Activated naive CD4-positive, alpha-beta T cell treated with anti-CD3 and anti-CD28 coated beads, Interleukin-2, amount 50 U/mL, for 24 hours (primary cell): ENCODE measurements around the gene C2orf49.
A peak's percentile ranks its signal among the peaks of the same experiment; 100 is the strongest.

Experiments used
- H3K27ac Mint-ChIP-seq: one replicate; pipeline ENCODE4 v1.8.0; 2021; ENCODE audit warnings: mild to moderate bottlenecking, mixed read lengths
- H3K27me3 Mint-ChIP-seq: one replicate; pipeline ENCODE4 v1.8.0; 2021; ENCODE audit warnings: mixed read lengths
- H3K36me3 Mint-ChIP-seq: one replicate; pipeline ENCODE4 v1.8.0; 2021; ENCODE audit warnings: mixed read lengths
- H3K4me1 Mint-ChIP-seq: one replicate; pipeline ENCODE4 v1.8.0; 2021; ENCODE audit warnings: mixed read lengths
- H3K4me3 Mint-ChIP-seq: one replicate; pipeline ENCODE4 v1.8.0; 2021; ENCODE audit warnings: mild to moderate bottlenecking, mixed read lengths
- H3K9me3 Mint-ChIP-seq: one replicate; pipeline ENCODE4 v1.8.0; 2021; ENCODE audit warnings: mixed read lengths

Gene C2orf49

DNA sequence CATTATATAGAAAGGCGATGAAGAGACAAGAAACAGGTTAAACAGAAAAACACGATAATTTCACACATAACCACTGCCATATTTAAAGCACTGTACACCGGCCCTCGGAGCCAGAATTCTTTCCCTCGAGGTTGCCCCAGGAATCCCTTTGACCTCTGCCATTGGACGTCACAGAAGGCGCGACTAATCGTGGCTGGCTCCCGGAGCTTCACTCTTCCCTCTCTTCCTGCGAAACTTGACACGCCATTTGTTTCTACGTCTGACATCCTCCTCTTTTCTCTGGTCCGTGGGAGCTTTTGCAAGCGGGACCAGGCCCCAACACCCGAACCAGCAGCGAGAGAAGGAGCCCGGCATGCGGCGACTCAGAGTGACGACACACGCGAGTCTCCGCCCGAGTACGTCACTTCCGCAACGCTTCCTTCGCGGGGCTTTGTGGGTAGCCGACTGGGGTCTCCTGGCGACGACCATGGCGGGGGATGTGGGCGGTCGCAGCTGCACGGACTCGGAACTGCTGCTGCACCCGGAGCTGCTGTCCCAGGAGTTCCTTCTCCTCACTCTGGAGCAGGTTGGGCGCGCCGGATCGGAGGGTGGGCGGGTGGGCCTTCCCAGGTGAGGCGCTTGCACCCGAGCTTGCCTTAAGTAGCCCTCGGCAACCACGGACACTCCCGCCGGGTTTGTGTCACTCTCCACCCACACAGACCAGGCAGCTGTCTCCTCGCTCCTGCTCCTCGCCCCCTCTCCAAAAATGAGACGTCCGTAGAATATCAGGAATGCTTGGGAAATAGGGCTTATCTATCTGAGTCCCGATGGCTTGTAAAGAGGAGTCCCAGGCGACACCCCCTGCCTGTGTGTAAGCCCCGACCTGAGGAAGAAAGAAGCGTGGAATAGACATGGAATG lies at the start of gene C2orf49:
TSS of gene C2orf49 (plus strand) at position 419 of the 898 bp plus-strand sequence. CDS start at position 467, 48 bp downstream.
- Mint-ChIP-seq H3K4me3 (peak within 1 kb of the TSS; percentile 100), H3K9me3 (no peaks in the 10 kb centered on the region), H3K36me3 (peaks cover 4% of the 10 kb centered on the region)

DNA sequence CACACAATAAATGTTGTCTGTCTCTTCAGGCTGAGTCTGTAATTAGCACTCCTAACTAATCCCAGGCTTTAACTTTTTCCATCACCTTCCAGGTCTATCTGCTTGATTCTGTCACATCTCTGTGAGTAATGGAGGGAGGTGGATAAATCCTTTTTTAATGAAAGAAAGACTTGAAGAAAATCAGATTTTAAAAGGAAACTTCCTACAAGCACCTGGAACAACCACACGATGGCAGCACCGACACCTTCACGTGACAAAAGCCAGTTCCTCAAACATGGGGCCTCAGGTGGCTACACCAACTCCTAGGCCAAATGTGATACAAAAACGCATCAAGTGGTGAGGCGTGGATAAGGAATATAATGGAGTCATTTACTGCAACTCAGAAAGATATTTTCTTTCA lies 49.6 kb upstream of the C2orf49 start:
- no peaks in the 10 kb centered on the region for H3K9me3 Mint-ChIP-seq
- peaks cover 19% of the 10 kb centered on the region for H3K36me3 Mint-ChIP-seq
- no peak overlapping the region for H3K27ac Mint-ChIP-seq
- H3K4me3 Mint-ChIP-seq: no peak overlapping the region
- peaks cover 3% of the 10 kb centered on the region for H3K4me1 Mint-ChIP-seq
- H3K27me3 Mint-ChIP-seq: no peaks in the 10 kb centered on the region

More for the DNA sequence above, at the start of gene C2orf49:
- Mint-ChIP-seq H3K27ac (peak within 1 kb of the TSS; percentile 100), H3K27me3 (no peaks in the 10 kb centered on the region), H3K4me1 (peaks cover 45% of the 10 kb centered on the region)

GRCh38 chr2:105288133-105288532 lies 49.2 kb upstream of the C2orf49 start:
- H3K4me1 Mint-ChIP-seq: peaks cover 3% of the 10 kb centered on the region
- H3K36me3 Mint-ChIP-seq: peaks cover 20% of the 10 kb centered on the region
- no peaks in the 10 kb centered on the region for H3K9me3 Mint-ChIP-seq
- H3K27ac Mint-ChIP-seq: no peak overlapping the region
- no peak overlapping the region for H3K4me3 Mint-ChIP-seq
- no peaks in the 10 kb centered on the region for H3K27me3 Mint-ChIP-seq

DNA sequence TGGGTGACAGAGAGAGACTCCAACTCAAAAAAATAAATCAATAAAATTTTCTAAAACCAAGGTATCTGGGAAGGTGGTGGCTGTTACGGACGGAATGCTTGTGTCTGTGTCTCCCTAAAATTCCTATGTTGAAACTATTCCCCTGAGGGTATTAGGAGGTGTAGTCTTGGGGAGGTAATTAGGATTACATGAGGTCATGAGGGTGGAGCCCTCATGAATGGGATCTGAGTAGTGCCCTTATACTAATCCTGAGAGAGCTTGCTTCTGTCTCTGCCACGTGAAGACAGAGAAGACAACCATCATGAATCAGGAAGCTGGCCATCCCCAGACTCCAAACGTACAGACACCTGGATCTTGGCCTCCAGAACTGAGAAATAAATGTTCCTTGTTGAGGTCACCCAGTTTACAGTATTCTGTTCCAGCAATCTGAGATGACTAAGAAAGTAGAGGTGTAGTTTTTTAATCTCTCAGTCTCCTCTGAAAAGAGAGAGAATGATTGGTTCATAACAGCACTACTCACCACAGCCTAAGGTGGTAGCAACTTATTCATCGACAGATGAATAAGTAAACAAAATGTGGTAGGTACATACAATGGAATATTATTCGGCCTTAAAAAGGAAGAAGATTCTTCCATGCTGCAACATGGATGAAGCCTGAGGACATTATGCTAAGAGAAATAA lies 46.2 kb upstream of the C2orf49 start:
- no peaks in the 10 kb centered on the region for H3K9me3 Mint-ChIP-seq
- H3K4me3 Mint-ChIP-seq: no peak overlapping the region
- no peaks in the 10 kb centered on the region for H3K27me3 Mint-ChIP-seq
- peaks cover 22% of the 10 kb centered on the region for H3K36me3 Mint-ChIP-seq
- no peak overlapping the region for H3K27ac Mint-ChIP-seq
- H3K4me1 Mint-ChIP-seq: peaks cover 3% of the 10 kb centered on the region

- Mint-ChIP-seq H3K4me1 (peaks cover 3% of the 10 kb centered on the region), H3K4me3 (no peak overlapping the region), H3K36me3 (peaks cover 23% of the 10 kb centered on the region), H3K9me3 (no peaks in the 10 kb centered on the region), H3K27me3 (no peaks in the 10 kb centered on the region), H3K27ac (no peak overlapping the region)
Observed at GRCh38 chr2:105291981-105292380, 45.4 kb upstream of the C2orf49 start.

- H3K27me3 Mint-ChIP-seq: no peaks in the 10 kb centered on the region
- H3K27ac Mint-ChIP-seq: no peak overlapping the region
- peaks cover 29% of the 10 kb centered on the region for H3K36me3 Mint-ChIP-seq
Observed at GRCh38 chr2:105294046-105294445, 43.3 kb upstream of the C2orf49 start.

DNA sequence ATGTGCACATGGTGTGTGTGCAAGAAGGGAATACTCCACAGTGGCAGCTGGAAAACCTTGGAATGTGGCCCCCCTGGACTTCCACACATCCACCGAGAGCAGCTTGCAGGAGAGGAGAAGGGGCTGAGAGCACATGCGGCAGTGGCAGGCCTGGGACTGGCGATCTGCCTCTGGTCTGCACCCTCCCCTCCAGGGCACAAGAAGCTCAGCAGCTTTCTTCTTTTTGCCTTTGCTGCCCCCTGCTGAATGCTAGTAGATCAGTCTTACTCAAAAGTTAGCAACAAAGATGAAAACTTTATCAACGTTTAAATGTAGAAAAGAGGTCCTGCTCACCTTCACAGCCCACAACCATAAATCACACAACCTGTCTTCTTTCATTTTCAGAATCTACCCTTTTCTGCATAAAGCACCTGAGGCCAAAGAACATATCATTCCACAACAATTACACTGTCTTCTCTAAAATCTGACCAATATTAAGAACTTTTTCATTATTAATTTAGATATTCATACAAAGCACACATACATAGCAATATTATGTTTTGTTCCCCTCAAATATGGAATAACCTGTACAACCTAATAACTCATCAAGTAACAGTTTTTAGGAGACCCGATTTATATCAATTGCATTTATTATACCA lies 42.4 kb upstream of the C2orf49 start:
- no peaks in the 10 kb centered on the region for H3K4me1 Mint-ChIP-seq
- H3K27ac Mint-ChIP-seq: no peak overlapping the region
- H3K4me3 Mint-ChIP-seq: no peak overlapping the region
- no peaks in the 10 kb centered on the region for H3K27me3 Mint-ChIP-seq
- no peaks in the 10 kb centered on the region for H3K9me3 Mint-ChIP-seq
- H3K36me3 Mint-ChIP-seq: peaks cover 29% of the 10 kb centered on the region

More at GRCh38 chr2:105294046-105294445, 43.3 kb upstream of the C2orf49 start:
- Mint-ChIP-seq H3K4me1 (no peaks in the 10 kb centered on the region), H3K4me3 (no peak overlapping the region), H3K9me3 (no peaks in the 10 kb centered on the region)

GRCh38 chr2:105296017-105296611 lies 41.2 kb upstream of the C2orf49 start:
- Mint-ChIP-seq H3K4me3 (no peak overlapping the region), H3K27ac (peak overlapping the region; percentile 13), H3K27me3 (no peaks in the 10 kb centered on the region), H3K36me3 (peaks cover 25% of the 10 kb centered on the region), H3K9me3 (no peaks in the 10 kb centered on the region), H3K4me1 (no peaks in the 10 kb centered on the region)

- no peak overlapping the region for H3K4me3 Mint-ChIP-seq
- no peaks in the 10 kb centered on the region for H3K27me3 Mint-ChIP-seq
- H3K36me3 Mint-ChIP-seq: peaks cover 19% of the 10 kb centered on the region
- no peaks in the 10 kb centered on the region for H3K9me3 Mint-ChIP-seq
- no peak overlapping the region for H3K27ac Mint-ChIP-seq
- H3K4me1 Mint-ChIP-seq: peaks cover 8% of the 10 kb centered on the region
Observed at GRCh38 chr2:105297216-105297615, 40.1 kb upstream of the C2orf49 start.

DNA sequence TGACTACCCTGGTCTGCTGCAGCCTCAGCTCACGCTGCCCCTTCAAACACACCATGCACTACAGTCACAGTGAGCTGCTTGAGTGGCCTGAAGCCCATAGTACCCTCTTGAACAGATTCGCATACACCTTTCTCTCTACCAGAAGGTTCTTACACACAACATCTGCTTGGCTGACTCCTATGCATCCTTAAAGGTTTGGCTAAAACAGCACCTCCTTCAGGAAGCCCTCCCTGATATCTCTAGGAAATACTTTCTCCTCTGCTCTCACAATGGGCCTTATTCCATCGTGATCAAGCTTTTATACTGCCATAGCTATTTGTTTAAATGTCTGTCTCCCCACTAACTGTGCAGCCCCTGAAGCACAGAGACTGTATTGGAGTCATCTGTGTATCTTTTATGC lies 39.3 kb upstream of the C2orf49 start:
- H3K36me3 Mint-ChIP-seq: peaks cover 18% of the 10 kb centered on the region
- H3K27ac Mint-ChIP-seq: no peak overlapping the region
- H3K4me3 Mint-ChIP-seq: no peak overlapping the region

DNA sequence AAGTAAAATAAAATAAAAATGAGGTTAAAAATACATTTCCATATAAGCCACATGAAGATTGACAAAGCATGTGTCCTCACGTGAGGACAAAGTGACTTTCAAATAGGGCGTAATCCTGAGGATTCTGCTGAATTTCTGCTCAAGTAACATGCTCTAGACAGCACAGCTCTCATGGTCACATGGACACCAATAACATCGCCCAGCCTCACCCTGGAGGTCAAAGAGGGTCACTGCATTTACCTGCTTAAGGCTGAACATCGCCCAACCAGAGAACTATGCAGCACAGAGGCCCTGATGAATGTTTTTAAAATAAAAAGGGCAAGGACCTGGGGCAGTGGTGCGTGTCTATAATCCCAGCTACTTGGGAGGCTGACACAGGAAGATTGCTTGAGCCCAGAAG lies 38.0 kb upstream of the C2orf49 start:
- Mint-ChIP-seq H3K36me3 (peaks cover 16% of the 10 kb centered on the region), H3K4me3 (no peak overlapping the region), H3K27ac (no peak overlapping the region), H3K4me1 (peaks cover 25% of the 10 kb centered on the region), H3K9me3 (no peaks in the 10 kb centered on the region), H3K27me3 (no peaks in the 10 kb centered on the region)

More for the DNA sequence above, 39.3 kb upstream of the C2orf49 start:
- no peaks in the 10 kb centered on the region for H3K9me3 Mint-ChIP-seq
- no peaks in the 10 kb centered on the region for H3K27me3 Mint-ChIP-seq
- peaks cover 16% of the 10 kb centered on the region for H3K4me1 Mint-ChIP-seq

GRCh38 chr2:105301646-105302045 lies 35.7 kb upstream of the C2orf49 start:
- peaks cover 31% of the 10 kb centered on the region for H3K4me1 Mint-ChIP-seq
- H3K36me3 Mint-ChIP-seq: peaks cover 14% of the 10 kb centered on the region
- no peak overlapping the region for H3K4me3 Mint-ChIP-seq
- H3K27ac Mint-ChIP-seq: no peak overlapping the region
- H3K27me3 Mint-ChIP-seq: no peaks in the 10 kb centered on the region
- no peaks in the 10 kb centered on the region for H3K9me3 Mint-ChIP-seq

- no peaks in the 10 kb centered on the region for H3K9me3 Mint-ChIP-seq
- H3K27me3 Mint-ChIP-seq: no peaks in the 10 kb centered on the region
- no peak overlapping the region for H3K4me3 Mint-ChIP-seq
- H3K4me1 Mint-ChIP-seq: peaks cover 42% of the 10 kb centered on the region
- H3K36me3 Mint-ChIP-seq: peaks cover 14% of the 10 kb centered on the region
- no peak overlapping the region for H3K27ac Mint-ChIP-seq
Observed at GRCh38 chr2:105307146-105307545, 30.2 kb upstream of the C2orf49 start.

DNA sequence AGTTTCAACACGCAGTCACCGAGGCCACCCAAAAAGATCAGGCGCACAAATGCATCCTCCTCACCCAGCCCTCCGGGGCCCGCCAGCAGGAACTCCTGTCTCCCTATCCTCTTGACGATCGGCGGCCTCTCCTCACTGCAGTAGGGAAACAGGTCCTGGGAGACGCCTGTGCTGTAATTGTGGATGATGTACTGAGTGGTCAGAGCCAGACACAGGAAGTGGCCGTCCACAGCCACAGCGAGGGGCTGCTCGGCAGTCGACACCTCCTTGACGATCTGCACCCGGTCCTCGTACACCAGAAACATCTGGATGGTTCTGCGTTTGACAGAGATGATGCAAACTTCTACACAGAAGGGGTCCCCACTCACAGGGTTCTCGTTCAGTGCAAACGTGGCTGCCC lies 29.8 kb upstream of the C2orf49 start:
- Mint-ChIP-seq H3K4me1 (peaks cover 40% of the 10 kb centered on the region), H3K27ac (no peak overlapping the region), H3K9me3 (no peaks in the 10 kb centered on the region)

DNA sequence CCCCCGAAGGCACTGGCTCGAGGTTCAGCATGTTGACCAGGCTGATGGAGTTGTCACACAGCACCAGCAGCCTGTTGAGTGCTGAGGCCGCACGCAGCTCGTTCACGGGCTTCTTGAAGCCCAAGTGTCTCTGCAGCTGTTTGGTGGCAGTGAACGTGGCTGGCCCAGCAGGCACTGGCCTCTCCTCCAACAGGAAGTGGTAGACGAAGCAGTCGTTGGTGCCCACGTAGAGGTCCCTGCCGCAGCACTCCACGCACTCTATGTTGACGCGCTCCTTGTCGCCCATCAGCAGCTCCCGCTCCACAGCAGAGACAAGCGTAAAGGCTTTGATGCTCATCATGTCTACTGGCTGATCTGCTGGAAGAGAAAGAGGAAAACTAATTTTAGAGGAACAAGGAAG lies 29.4 kb upstream of the C2orf49 start:
- Mint-ChIP-seq H3K9me3 (no peaks in the 10 kb centered on the region), H3K27ac (no peak overlapping the region), H3K4me1 (peaks cover 40% of the 10 kb centered on the region), H3K36me3 (peaks cover 13% of the 10 kb centered on the region), H3K27me3 (no peaks in the 10 kb centered on the region), H3K4me3 (no peak overlapping the region)

More for the DNA sequence above, 29.8 kb upstream of the C2orf49 start:
- H3K36me3 Mint-ChIP-seq: peaks cover 14% of the 10 kb centered on the region
- no peak overlapping the region for H3K4me3 Mint-ChIP-seq
- H3K27me3 Mint-ChIP-seq: no peaks in the 10 kb centered on the region
